Smooth muscle cell (in vitro differentiated cells): ENCODE results near the gene OR6N2. TPM values are rescaled to one million over a fixed set of nuclear protein-coding genes. Genes with fewer than 3 reads are reported as not detected.

Experiments
- DNase-seq: peaks from one replicate; lab custom pipeline; 2025; ENCODE audit not compliant: unreplicated experiment; lab: John Stamatoyannopoulos, UW
- H2AFZ ChIP-seq: fragments of 200-600 bp; sonication (generic); 2 replicates; pipeline ENCODE4 v1.6.0; 2016; ENCODE audit warnings: antibody characterized with exemption, low read depth, mild to moderate bottlenecking
- H3F3A ChIP-seq: fragments of 200-600 bp; sonication (generic); 2 replicates; pipeline ENCODE4 v1.6.0; 2017; ENCODE audit warnings: antibody characterized with exemption, low read depth
- H3K27ac ChIP-seq: fragments of 200-600 bp; sonication (generic); 2 replicates; pipeline ENCODE4 v1.5.1; 2016; ENCODE audit warnings: low read depth, mild to moderate bottlenecking
- H3K27me3 ChIP-seq: fragments of 200-600 bp; sonication (generic); 2 replicates; pipeline ENCODE4 v1.6.1; 2016; ENCODE audit warnings: low read depth, mild to moderate bottlenecking
- H3K36me3 ChIP-seq: fragments of 200-600 bp; sonication (generic); 2 replicates; pipeline ENCODE4 v1.5.1; 2016; ENCODE audit warnings: low read depth
- H3K4me1 ChIP-seq: fragments of 200-600 bp; sonication (generic); 2 replicates; pipeline ENCODE4 v1.5.1; 2016; ENCODE audit warnings: low read depth
- H3K4me2 ChIP-seq: fragments of 200-600 bp; sonication (generic); 2 replicates; pipeline ENCODE4 v1.6.0; 2016; ENCODE audit warnings: mild to moderate bottlenecking
- H3K4me3 ChIP-seq: fragments of 200-600 bp; sonication (generic); 2 replicates; pipeline ENCODE4 v1.5.1; 2016; ENCODE audit warnings: mild to moderate bottlenecking
- H3K79me2 ChIP-seq: fragments of 200-600 bp; sonication (generic); 2 replicates; pipeline ENCODE4 v1.6.0; 2016; ENCODE audit warnings: low read depth, mild to moderate bottlenecking
- H3K9ac ChIP-seq: fragments of 200-600 bp; sonication (generic); 2 replicates; pipeline ENCODE4 v1.6.0; 2016; ENCODE audit warnings: low read depth
- H3K9me3 ChIP-seq: fragments of 200-600 bp; sonication (generic); replicated peaks from 2 replicates; pipeline ENCODE4 v1.5.1; 2016; ENCODE audit warnings: low read depth
- H4K20me1 ChIP-seq: fragments of 200-600 bp; sonication (generic); 2 replicates; pipeline ENCODE4 v1.6.0; 2016; ENCODE audit warnings: low read depth
- CTCF ChIP-seq: fragments of 200-600 bp; sonication (generic); IDR thresholded peaks from 2 replicates; pipeline ENCODE4 v1.5.1; 2017; ENCODE audit warnings: borderline replicate concordance, mild to moderate bottlenecking, antibody characterized with exemption; ENCODE audit not compliant: insufficient read depth, poor library complexity, severe bottlenecking
- WGBS: methylation state at CpG from one replicate; pipeline ENCODE4 v1.1.7; 2016; ENCODE audit warnings: low lambda C conversion rate; 5-methylcytosine and 5-hydroxymethylcytosine counted together
- polyA plus RNA-seq: library from polyadenylated mRNA; unstranded; fragments of >200 nt; fragmentation: Nextera tagmentation; extraction: Ambion mirVana; gene quantifications from 2 replicates; pipeline ENCODE4 v1.2.1, GENCODE V29; 2016
- total RNA-seq: library from RNA; depleted of rRNA; stranded (reverse); fragments of >200 nt; gene quantifications from 2 replicates; pipeline ENCODE4 v1.2.3, GENCODE V29; 2014

OR6N2 gene
- total and polyA plus RNA-seq, 2 experiments from 2014 or later: not detected

- H3K27me3 ChIP-seq: no peaks in the 10 kb centered on the region
Measured at GRCh38 chr1:158819461-158820443, 38.7 kb upstream of the OR6N2 start.

GRCh38 chr1:158818975-158819431, 38.0 kb upstream of the OR6N2 start:
- no peaks in the 10 kb centered on the region for H4K20me1 ChIP-seq
- H3K79me2 ChIP-seq: no peaks in the 10 kb centered on the region
- H3K27me3 ChIP-seq: no peaks in the 10 kb centered on the region
- 41% methylated on average over 1 of the region's 1 CpG for WGBS
- peaks cover 10% of the 10 kb centered on the region for H3F3A ChIP-seq
- H3K36me3 ChIP-seq: no peaks in the 10 kb centered on the region
- H3K4me2 ChIP-seq: peak overlapping the region; percentile 73
- no peak overlapping the region for H3K4me3 ChIP-seq
- peak overlapping the region; percentile 74 for H3K27ac ChIP-seq
- no peak for TF ChIP-seq CTCF
- H3K4me1 ChIP-seq: peaks cover 11% of the 10 kb centered on the region
- H2AFZ ChIP-seq: peak overlapping the region; percentile 61
- H3K9ac ChIP-seq: no peak overlapping the region
- no peaks in the 10 kb centered on the region for H3K9me3 ChIP-seq
- no peak for DNase-seq

More at GRCh38 chr1:158819461-158820443, 38.7 kb upstream of the OR6N2 start:
- peaks cover 11% of the 10 kb centered on the region for H3K4me1 ChIP-seq
- H3K27ac ChIP-seq: peak overlapping the region; percentile 74
- no peak overlapping the region for H3K4me3 ChIP-seq
- H3K36me3 ChIP-seq: no peaks in the 10 kb centered on the region
- no peaks in the 10 kb centered on the region for H3K9me3 ChIP-seq
- no peak overlapping the region for H2AFZ ChIP-seq
- peak overlapping the region; percentile 73 for H3K4me2 ChIP-seq
- H3F3A ChIP-seq: peaks cover 10% of the 10 kb centered on the region
- no peaks in the 10 kb centered on the region for H3K79me2 ChIP-seq
- no peaks in the 10 kb centered on the region for H4K20me1 ChIP-seq
- no peak overlapping the region for H3K9ac ChIP-seq
- TF ChIP-seq CTCF: no peak
- no peak for DNase-seq
- 44% methylated on average over 7 of the region's 7 CpGs for WGBS

GRCh38 chr1:158818560-158818959, 37.6 kb upstream of the OR6N2 start:
- Histone ChIP-seq H3F3A (peaks cover 10% of the 10 kb centered on the region), H3K27me3 (no peaks in the 10 kb centered on the region), H3K27ac (peak overlapping the region; percentile 74), H3K4me1 (peaks cover 11% of the 10 kb centered on the region), H3K9me3 (no peaks in the 10 kb centered on the region), H3K9ac (no peak overlapping the region), H3K36me3 (no peaks in the 10 kb centered on the region), H3K79me2 (no peaks in the 10 kb centered on the region), H4K20me1 (no peaks in the 10 kb centered on the region), H2AFZ (peak overlapping the region; percentile 61), H3K4me2 (peak overlapping the region; percentile 73), H3K4me3 (no peak overlapping the region)
- no peak for TF ChIP-seq CTCF
- 95% methylated on average over 1 of the region's 1 CpG for WGBS
- no peak for DNase-seq
